A549 (cell line): ENCODE data around the gene H6PD. TPM values are rescaled to one million over a fixed set of nuclear protein-coding genes. Genes with fewer than 3 reads are reported as not detected.

Experiments
- ATAC-seq, 2 experiments: fragments of 200-7000 bp in 1 of 2; fragments of >200 bp in 1 of 2; cut with Nextera tagmentation in 1 of 2; cut with Tn5 transposase in 1 of 2; 3 replicates each; pipeline versions ENCODE4 v1.8.0 to v1.9.1; 2018 to 2020; ENCODE audit warnings: mild to moderate bottlenecking in 1 of 2, moderate library complexity in 1 of 2
- CTCF ChIA-PET: fragments of 300-600 bp; sonication (Branson Sonifier 250); formaldehyde crosslinking; extraction: SDS; loops from one replicate; lab custom pipeline; 2021; ENCODE audit warnings: antibody characterized with exemption, inconsistent platforms; lab: Yijun Ruan, JAX
- POLR2A ChIA-PET: fragments of 350-600 bp; formaldehyde crosslinking; extraction: SDS; loops from one replicate; lab custom pipeline; 2021; ENCODE audit warnings: antibody characterized with exemption, inconsistent platforms; lab: Yijun Ruan, JAX
- DNase-seq, 2 experiments: peaks; one replicate each; pipeline versions ENCODE4 v3.0.0 to v3.0.0-alpha.2; 2011 to 2016; ENCODE audit warnings: low read depth in 1 of 2, low spot score in 1 of 2
- FAIRE-seq: peaks from 2 replicates; lab custom pipeline; 2011; peaks lifted over from hg19 to GRCh38; lab: Jason Lieb, UNC
- H3K27ac ChIP-seq, 2 experiments: fragments of >200 bp; sonication (Bioruptor Twin); formaldehyde crosslinking; 3 replicates each; pipeline ENCODE4 v1.5.1; 2016 to 2017
- H3K4me1 ChIP-seq: fragments of >200 bp; sonication (Bioruptor Twin); formaldehyde crosslinking; 3 replicates; pipeline ENCODE4 v1.6.1; 2016
- H3K4me2 ChIP-seq: fragments of >200 bp; sonication (Bioruptor Twin); formaldehyde crosslinking; 3 replicates; pipeline ENCODE4 v1.6.1; 2016
- H3K4me3 ChIP-seq: fragments of >200 bp; sonication (Bioruptor Twin); formaldehyde crosslinking; 3 replicates; pipeline ENCODE4 v1.5.1; 2016
- H3K9me3 ChIP-seq: fragments of >200 bp; sonication (Bioruptor Twin); formaldehyde crosslinking; 3 replicates; pipeline ENCODE4 v1.6.1; 2016
- BHLHE40 ChIP-seq: IDR thresholded peaks from 2 replicates; pipeline ENCODE4 v1.6.1; 2012; ENCODE audit warnings: low read depth, low read length, inconsistent platforms
- CEBPB ChIP-seq, 2 experiments: fragments of >200 bp in 1 of 2; sonication (Bioruptor Twin) in 1 of 2; formaldehyde crosslinking in 1 of 2; IDR thresholded peaks; 2 replicates each; pipeline ENCODE4 v1.6.1; 2012 to 2016
- CHD2 ChIP-seq: fragments of 150-350 bp; IDR thresholded peaks from 2 replicates; pipeline ENCODE4 v1.6.1; 2014; ENCODE audit warnings: low read length; ENCODE audit not compliant: partially characterized antibody
- EHMT2 ChIP-seq: fragments of 200-600 bp; sonication (generic); IDR thresholded peaks from 2 replicates; pipeline ENCODE4 v1.6.1; 2016; ENCODE audit warnings: antibody characterized with exemption, low read depth, mild to moderate bottlenecking, moderate library complexity
- ESRRA ChIP-seq: fragments of 150-350 bp; IDR thresholded peaks from 2 replicates; pipeline ENCODE4 v1.6.1; 2014; ENCODE audit warnings: mild to moderate bottlenecking, low read length, borderline replicate concordance
- FOSB ChIP-seq: fragments of 250-450 bp; sonication (Bioruptor Pico); IDR thresholded peaks from 2 replicates; pipeline ENCODE4 v1.5.0; 2020; ENCODE audit warnings: mild to moderate bottlenecking, moderate library complexity
- FOXS1 ChIP-seq: fragments of 250-450 bp; sonication (Bioruptor Pico); IDR thresholded peaks from 2 replicates; pipeline ENCODE4 v1.5.0; 2020; ENCODE audit warnings: mild to moderate bottlenecking, moderate library complexity
- GATA3 ChIP-seq: IDR thresholded peaks from 2 replicates; pipeline ENCODE4 v1.6.1; 2012; ENCODE audit warnings: borderline replicate concordance
- HDAC2 ChIP-seq: fragments of 200-600 bp; sonication (generic); IDR thresholded peaks from 2 replicates; pipeline ENCODE4 v1.6.1; 2016
- HOXB13 ChIP-seq: fragments of 250-450 bp; sonication (Bioruptor Pico); IDR thresholded peaks from 2 replicates; pipeline ENCODE4 v1.5.0; 2020; ENCODE audit warnings: low read depth, mild to moderate bottlenecking, moderate library complexity
- HOXB5 ChIP-seq: fragments of 250-450 bp; sonication (Bioruptor Pico); IDR thresholded peaks from 2 replicates; pipeline ENCODE4 v1.5.0; 2020; ENCODE audit warnings: mild to moderate bottlenecking, moderate library complexity
- JUN ChIP-seq, 2 experiments: fragments of >200 bp; sonication (Bioruptor Twin); formaldehyde crosslinking; IDR thresholded peaks; 2 replicates in 1 of 2; 3 replicates in 1 of 2; pipeline ENCODE4 v1.6.1; 2016 to 2017
- KDM5A ChIP-seq: fragments of 200-600 bp; sonication (generic); IDR thresholded peaks from 2 replicates; pipeline ENCODE4 v1.6.1; 2016; ENCODE audit warnings: antibody characterized with exemption, mild to moderate bottlenecking
- MAFK ChIP-seq: fragments of 450-650 bp; IDR thresholded peaks from 2 replicates; pipeline ENCODE4 v1.6.1; 2014; ENCODE audit not compliant: partially characterized antibody
- NFE2L2 ChIP-seq: fragments of 150-350 bp; conservative IDR thresholded peaks from 2 replicates; pipeline ENCODE4 v1.6.1; 2014; ENCODE audit warnings: low read length
- NR3C1 ChIP-seq: fragments of >200 bp; sonication (Bioruptor Twin); formaldehyde crosslinking; IDR thresholded peaks from 3 replicates; pipeline ENCODE4 v1.6.1; 2017
- PHF8 ChIP-seq: fragments of 200-600 bp; sonication (generic); IDR thresholded peaks from 2 replicates; pipeline ENCODE4 v1.6.1; 2016; ENCODE audit warnings: low read depth, mild to moderate bottlenecking, antibody characterized with exemption, moderate library complexity, borderline replicate concordance
- POLR2AphosphoS2 ChIP-seq: conservative IDR thresholded peaks from 2 replicates; pipeline ENCODE4 v1.6.1; 2012; ENCODE audit warnings: low read length, improper control_type of control experiment, inconsistent platforms
- RAD21 ChIP-seq, 2 experiments: fragments of >200 bp in 1 of 2; sonication (Bioruptor Twin) in 1 of 2; formaldehyde crosslinking in 1 of 2; IDR thresholded peaks in 1 of 2; conservative IDR thresholded peaks in 1 of 2; 2 replicates in 1 of 2; 3 replicates in 1 of 2; pipeline ENCODE4 v1.6.1; 2012 to 2018; ENCODE audit warnings: inconsistent platforms in 1 of 2
- SMC3 ChIP-seq: fragments of >200 bp; sonication (Bioruptor Twin); formaldehyde crosslinking; IDR thresholded peaks from 3 replicates; pipeline ENCODE4 v1.6.1; 2018; ENCODE audit warnings: inconsistent platforms
- SREBF2 ChIP-seq: fragments of 450-650 bp; IDR thresholded peaks from 2 replicates; pipeline ENCODE4 v1.6.1; 2014; ENCODE audit warnings: mild to moderate bottlenecking, moderate library complexity
- TP53 ChIP-seq: fragments of 250-450 bp; sonication (Bioruptor Pico); IDR thresholded peaks from 2 replicates; pipeline ENCODE4 v1.5.0; 2021; ENCODE audit warnings: mild to moderate bottlenecking, moderate library complexity
- ZC3H11A ChIP-seq: fragments of 450-650 bp; IDR thresholded peaks from 2 replicates; pipeline ENCODE4 v1.6.1; 2014; ENCODE audit warnings: antibody characterized with exemption, mild to moderate bottlenecking
- ZNF302 ChIP-seq: fragments of 250-450 bp; sonication (Bioruptor Pico); IDR thresholded peaks from 2 replicates; pipeline ENCODE4 v1.9.0; 2021; ENCODE audit warnings: inconsistent platforms, mild to moderate bottlenecking, moderate library complexity
- ZSCAN20 ChIP-seq: fragments of 250-450 bp; sonication (Bioruptor Pico); IDR thresholded peaks from 2 replicates; pipeline ENCODE4 v1.8.0; 2022; ENCODE audit warnings: mild to moderate bottlenecking, moderate library complexity
- WGBS: methylation state at CpG from one replicate; pipeline ENCODE4 v1.1.6; 2017; ENCODE audit errors: missing lambda C conversion rate; 5-methylcytosine and 5-hydroxymethylcytosine counted together
- polyA plus RNA-seq, 4 experiments: library from polyadenylated mRNA; depleted of rRNA in 3 of 4; stranded (reverse); fragments of >200 nt; fragmentation: RNase III in 1 of 4; extraction: RNeasy Plus Mini Kit Qiagen cat#74134 plus additional on column Dnase treatment in 1 of 4; gene quantifications; 2 replicates in 3 of 4; 3 replicates in 1 of 4; pipeline ENCODE4 v1.2.3, GENCODE V29; 2011 to 2017
- TF ChIP-seq, protein P1 (sequence below): fragments of 250-450 bp; sonication (Bioruptor Pico); IDR thresholded peaks from 2 replicates; pipeline ENCODE4 v1.5.0; 2020; ENCODE audit warnings: low read depth, mild to moderate bottlenecking, moderate library complexity
- TF ChIP-seq, protein P2 (sequence below): fragments of 150-350 bp; IDR thresholded peaks from 2 replicates; pipeline ENCODE4 v1.6.1; 2014; ENCODE audit warnings: low read depth, mild to moderate bottlenecking, low read length
- TF ChIP-seq, protein P3 (sequence below): fragments of 200-600 bp; sonication (generic); IDR thresholded peaks from 2 replicates; pipeline ENCODE4 v1.6.1; 2016; ENCODE audit warnings: antibody characterized with exemption, mild to moderate bottlenecking, moderate library complexity
- TF ChIP-seq, protein P4 (sequence below): fragments of >200 bp; sonication (Bioruptor Twin); formaldehyde crosslinking; IDR thresholded peaks from 3 replicates; pipeline ENCODE4 v1.5.1; 2016

Gene H6PD
- polyA plus RNA-seq, 2 of the 4 experiments (the other 2 are of a cell fraction): 6.0 to 7.9 TPM

DNA sequence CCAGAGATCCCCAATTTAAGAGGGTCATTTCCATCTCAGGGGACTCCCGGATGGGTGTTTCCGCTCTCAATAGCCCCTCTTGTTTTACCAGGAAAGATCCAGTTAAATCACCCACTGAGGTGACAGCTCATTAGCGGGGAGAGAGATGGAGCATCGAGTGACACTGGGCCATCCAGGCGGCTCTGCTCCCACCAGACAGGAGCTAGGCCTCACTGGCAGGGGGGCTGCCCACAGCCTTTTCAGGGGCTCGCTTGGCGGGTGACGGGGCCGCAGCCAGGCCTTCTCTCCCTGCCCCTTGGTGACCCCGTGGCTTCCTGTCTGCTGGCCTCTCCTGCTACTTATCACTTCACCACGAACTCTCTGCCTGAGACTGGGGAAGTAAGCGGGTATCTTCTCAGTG lies 31.4 kb downstream of the H6PD start:
- no peaks in the 10 kb centered on the region for H3K9me3 ChIP-seq
- DNase-seq: no peak
- POLR2A ChIA-PET: no interaction called here
- TF ChIP-seq PHF8 (no peak), ESRRA (no peak), FOSB (CRISPR knock-in tag) (no peak), JUN (IDR thresholded peaks at IDR 0.05) (no peak), KDM5A (no peak), MAFK (no peak), EHMT2 (no peak), GATA3 (no peak), ZNF302 (CRISPR knock-in tag) (no peak), HOXB13 (no peak), BHLHE40 (no peak), ZC3H11A (no peak), NFE2L2 (no peak), TP53 (CRISPR knock-in tag) (no peak), POLR2AphosphoS2 (no peak)
- TF ChIP-seq, protein P1, sequence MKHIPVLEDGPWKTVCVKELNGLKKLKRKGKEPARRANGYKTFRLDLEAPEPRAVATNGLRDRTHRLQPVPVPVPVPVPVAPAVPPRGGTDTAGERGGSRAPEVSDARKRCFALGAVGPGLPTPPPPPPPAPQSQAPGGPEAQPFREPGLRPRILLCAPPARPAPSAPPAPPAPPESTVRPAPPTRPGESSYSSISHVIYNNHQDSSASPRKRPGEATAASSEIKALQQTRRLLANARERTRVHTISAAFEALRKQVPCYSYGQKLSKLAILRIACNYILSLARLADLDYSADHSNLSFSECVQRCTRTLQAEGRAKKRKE: no peak
- TF ChIP-seq, protein P2, sequence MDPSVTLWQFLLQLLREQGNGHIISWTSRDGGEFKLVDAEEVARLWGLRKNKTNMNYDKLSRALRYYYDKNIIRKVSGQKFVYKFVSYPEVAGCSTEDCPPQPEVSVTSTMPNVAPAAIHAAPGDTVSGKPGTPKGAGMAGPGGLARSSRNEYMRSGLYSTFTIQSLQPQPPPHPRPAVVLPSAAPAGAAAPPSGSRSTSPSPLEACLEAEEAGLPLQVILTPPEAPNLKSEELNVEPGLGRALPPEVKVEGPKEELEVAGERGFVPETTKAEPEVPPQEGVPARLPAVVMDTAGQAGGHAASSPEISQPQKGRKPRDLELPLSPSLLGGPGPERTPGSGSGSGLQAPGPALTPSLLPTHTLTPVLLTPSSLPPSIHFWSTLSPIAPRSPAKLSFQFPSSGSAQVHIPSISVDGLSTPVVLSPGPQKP: no peak
- no peak for FAIRE-seq
- CTCF ChIA-PET: interaction anchor here (1.1 to 10.1 kb wide), 5 partner anchors 10 to 230 kb away, joined by 3 to 127 read pairs (median 3); no protein-coding TSS in a partner anchor
- WGBS: 95% methylated on average over 11 of the region's 12 CpGs
- H3K4me3 ChIP-seq: no peak overlapping the region
- peaks cover 6% of the 10 kb centered on the region; the same call in 2 of the 3 replicates for H3K4me1 ChIP-seq
- H3K4me2 ChIP-seq: no peak overlapping the region
- H3K27ac ChIP-seq: no peak overlapping the region; a peak in 1 of 6 replicates
- ATAC-seq: no peak

DNA sequence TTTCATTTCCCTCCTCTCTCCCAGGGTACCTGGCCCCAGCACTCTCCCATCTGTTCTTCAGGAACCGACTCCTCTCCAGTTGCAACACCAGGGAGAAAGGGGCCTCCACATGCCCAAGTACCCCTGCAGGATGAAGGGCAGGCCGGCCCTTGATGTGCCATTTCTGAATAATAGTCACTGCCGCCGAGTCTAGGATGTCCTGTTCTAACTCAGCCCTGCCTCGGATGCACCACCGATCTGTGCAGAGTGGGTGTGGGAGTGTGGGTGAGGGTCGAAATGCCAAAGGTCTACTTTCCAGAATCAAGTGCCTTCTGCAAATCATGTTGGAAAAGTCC lies 32.7 kb downstream of the H6PD start:
- Histone ChIP-seq H3K9me3 (no peaks in the 10 kb centered on the region), H3K4me1 (peaks cover 6% of the 10 kb centered on the region; the same call in 2 of the 3 replicates), H3K27ac (peak overlapping the region; percentile 28 to 74; a peak in 2 of 6 replicates), H3K4me2 (peak overlapping the region; percentile 41), H3K4me3 (no peak overlapping the region)
- CTCF ChIA-PET: interaction anchor here (0.6 to 10.1 kb wide), 42 partner anchors 8 to 323 kb away, joined by 3 to 127 read pairs (median 4); partner anchors contain the start of genes H6PD and SPSB1
- TF ChIP-seq FOXS1 (CRISPR knock-in tag) (no peak), HOXB5 (CRISPR knock-in tag) (no peak), SREBF2 (no peak), CEBPB (IDR thresholded peaks at IDR 0.05) (no peak), TP53 (CRISPR knock-in tag) (no peak), ZC3H11A (no peak), NR3C1 (no peak), RAD21 (conservative IDR thresholded peaks at IDR 0.05 in 1 of 2, IDR thresholded peaks at IDR 0.05 in 1 of 2) (peak in 1 of 2 experiments; percentile 23; a peak in 1 of 5 replicates), CHD2 (no peak), ZSCAN20 (CRISPR knock-in tag) (no peak), SMC3 (0 out of 3 replicates have a peak, but pooled peaks have one; percentile 2), HDAC2 (no peak), BHLHE40 (no peak)
- TF ChIP-seq, protein P3, sequence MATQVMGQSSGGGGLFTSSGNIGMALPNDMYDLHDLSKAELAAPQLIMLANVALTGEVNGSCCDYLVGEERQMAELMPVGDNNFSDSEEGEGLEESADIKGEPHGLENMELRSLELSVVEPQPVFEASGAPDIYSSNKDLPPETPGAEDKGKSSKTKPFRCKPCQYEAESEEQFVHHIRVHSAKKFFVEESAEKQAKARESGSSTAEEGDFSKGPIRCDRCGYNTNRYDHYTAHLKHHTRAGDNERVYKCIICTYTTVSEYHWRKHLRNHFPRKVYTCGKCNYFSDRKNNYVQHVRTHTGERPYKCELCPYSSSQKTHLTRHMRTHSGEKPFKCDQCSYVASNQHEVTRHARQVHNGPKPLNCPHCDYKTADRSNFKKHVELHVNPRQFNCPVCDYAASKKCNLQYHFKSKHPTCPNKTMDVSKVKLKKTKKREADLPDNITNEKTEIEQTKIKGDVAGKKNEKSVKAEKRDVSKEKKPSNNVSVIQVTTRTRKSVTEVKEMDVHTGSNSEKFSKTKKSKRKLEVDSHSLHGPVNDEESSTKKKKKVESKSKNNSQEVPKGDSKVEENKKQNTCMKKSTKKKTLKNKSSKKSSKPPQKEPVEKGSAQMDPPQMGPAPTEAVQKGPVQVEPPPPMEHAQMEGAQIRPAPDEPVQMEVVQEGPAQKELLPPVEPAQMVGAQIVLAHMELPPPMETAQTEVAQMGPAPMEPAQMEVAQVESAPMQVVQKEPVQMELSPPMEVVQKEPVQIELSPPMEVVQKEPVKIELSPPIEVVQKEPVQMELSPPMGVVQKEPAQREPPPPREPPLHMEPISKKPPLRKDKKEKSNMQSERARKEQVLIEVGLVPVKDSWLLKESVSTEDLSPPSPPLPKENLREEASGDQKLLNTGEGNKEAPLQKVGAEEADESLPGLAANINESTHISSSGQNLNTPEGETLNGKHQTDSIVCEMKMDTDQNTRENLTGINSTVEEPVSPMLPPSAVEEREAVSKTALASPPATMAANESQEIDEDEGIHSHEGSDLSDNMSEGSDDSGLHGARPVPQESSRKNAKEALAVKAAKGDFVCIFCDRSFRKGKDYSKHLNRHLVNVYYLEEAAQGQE: no peak
- TF ChIP-seq, protein P4, sequence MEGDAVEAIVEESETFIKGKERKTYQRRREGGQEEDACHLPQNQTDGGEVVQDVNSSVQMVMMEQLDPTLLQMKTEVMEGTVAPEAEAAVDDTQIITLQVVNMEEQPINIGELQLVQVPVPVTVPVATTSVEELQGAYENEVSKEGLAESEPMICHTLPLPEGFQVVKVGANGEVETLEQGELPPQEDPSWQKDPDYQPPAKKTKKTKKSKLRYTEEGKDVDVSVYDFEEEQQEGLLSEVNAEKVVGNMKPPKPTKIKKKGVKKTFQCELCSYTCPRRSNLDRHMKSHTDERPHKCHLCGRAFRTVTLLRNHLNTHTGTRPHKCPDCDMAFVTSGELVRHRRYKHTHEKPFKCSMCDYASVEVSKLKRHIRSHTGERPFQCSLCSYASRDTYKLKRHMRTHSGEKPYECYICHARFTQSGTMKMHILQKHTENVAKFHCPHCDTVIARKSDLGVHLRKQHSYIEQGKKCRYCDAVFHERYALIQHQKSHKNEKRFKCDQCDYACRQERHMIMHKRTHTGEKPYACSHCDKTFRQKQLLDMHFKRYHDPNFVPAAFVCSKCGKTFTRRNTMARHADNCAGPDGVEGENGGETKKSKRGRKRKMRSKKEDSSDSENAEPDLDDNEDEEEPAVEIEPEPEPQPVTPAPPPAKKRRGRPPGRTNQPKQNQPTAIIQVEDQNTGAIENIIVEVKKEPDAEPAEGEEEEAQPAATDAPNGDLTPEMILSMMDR: no peak
- WGBS: 65% methylated on average over 7 of the region's 7 CpGs
- no peak for ATAC-seq
- no peak for DNase-seq
- FAIRE-seq: no peak
- POLR2A ChIA-PET: no interaction called here
